ENCODE measurements around the gene LTBP2.

Gene LTBP2

DNA sequence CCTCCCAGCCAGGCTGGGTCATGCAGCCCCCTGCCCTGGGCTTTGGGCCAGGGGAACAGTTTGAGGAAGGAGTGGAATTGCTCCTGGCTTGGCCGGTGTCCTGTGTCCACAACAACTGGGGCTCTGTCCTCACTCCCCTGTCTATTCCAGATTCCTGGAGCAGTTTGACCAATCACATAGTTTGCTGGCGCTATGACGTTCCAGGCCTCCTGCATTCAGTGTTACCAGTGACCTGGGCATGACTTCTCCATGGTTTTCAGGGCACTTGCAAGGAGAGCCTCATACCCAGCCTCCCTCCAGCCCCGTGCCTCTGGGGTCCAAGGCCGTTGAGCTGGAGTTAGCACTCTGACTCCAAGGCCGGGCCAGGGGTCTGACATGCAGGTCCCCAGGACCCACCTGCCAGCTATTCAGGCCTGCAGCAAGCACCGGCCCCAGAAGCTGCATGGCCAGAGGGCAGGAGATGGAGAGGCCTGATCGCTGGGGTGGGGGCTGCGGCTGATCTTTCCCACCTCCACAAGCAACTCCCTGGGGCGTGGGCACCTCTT, 84.2 kb downstream of the LTBP2 start:
- TF ChIP-seq GABPA (IDR thresholded peaks at IDR 0.05; ENCODE audit: low read depth) (no peak), SPI1 (IDR thresholded peaks at IDR 0.05; ENCODE audit: borderline replicate concordance, low read depth) (no peak), POLR2AphosphoS5 (IDR thresholded peaks at IDR 0.05; ENCODE audit: low read depth) (no peak)
- TF ChIP-seq, protein P1, sequence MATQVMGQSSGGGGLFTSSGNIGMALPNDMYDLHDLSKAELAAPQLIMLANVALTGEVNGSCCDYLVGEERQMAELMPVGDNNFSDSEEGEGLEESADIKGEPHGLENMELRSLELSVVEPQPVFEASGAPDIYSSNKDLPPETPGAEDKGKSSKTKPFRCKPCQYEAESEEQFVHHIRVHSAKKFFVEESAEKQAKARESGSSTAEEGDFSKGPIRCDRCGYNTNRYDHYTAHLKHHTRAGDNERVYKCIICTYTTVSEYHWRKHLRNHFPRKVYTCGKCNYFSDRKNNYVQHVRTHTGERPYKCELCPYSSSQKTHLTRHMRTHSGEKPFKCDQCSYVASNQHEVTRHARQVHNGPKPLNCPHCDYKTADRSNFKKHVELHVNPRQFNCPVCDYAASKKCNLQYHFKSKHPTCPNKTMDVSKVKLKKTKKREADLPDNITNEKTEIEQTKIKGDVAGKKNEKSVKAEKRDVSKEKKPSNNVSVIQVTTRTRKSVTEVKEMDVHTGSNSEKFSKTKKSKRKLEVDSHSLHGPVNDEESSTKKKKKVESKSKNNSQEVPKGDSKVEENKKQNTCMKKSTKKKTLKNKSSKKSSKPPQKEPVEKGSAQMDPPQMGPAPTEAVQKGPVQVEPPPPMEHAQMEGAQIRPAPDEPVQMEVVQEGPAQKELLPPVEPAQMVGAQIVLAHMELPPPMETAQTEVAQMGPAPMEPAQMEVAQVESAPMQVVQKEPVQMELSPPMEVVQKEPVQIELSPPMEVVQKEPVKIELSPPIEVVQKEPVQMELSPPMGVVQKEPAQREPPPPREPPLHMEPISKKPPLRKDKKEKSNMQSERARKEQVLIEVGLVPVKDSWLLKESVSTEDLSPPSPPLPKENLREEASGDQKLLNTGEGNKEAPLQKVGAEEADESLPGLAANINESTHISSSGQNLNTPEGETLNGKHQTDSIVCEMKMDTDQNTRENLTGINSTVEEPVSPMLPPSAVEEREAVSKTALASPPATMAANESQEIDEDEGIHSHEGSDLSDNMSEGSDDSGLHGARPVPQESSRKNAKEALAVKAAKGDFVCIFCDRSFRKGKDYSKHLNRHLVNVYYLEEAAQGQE (IDR thresholded peaks at IDR 0.05; ENCODE audit: insufficient replicate concordance, low read depth), result no peak
- TF ChIP-seq, protein P2, sequence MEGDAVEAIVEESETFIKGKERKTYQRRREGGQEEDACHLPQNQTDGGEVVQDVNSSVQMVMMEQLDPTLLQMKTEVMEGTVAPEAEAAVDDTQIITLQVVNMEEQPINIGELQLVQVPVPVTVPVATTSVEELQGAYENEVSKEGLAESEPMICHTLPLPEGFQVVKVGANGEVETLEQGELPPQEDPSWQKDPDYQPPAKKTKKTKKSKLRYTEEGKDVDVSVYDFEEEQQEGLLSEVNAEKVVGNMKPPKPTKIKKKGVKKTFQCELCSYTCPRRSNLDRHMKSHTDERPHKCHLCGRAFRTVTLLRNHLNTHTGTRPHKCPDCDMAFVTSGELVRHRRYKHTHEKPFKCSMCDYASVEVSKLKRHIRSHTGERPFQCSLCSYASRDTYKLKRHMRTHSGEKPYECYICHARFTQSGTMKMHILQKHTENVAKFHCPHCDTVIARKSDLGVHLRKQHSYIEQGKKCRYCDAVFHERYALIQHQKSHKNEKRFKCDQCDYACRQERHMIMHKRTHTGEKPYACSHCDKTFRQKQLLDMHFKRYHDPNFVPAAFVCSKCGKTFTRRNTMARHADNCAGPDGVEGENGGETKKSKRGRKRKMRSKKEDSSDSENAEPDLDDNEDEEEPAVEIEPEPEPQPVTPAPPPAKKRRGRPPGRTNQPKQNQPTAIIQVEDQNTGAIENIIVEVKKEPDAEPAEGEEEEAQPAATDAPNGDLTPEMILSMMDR (IDR thresholded peaks at IDR 0.05; ENCODE audit: insufficient read depth, low read length), result no peak
- Histone ChIP-seq H3K4me3 (replicated peaks; ENCODE audit: insufficient read depth, low read length) (no peak overlapping the region), H3K27ac (replicated peaks) (no peak overlapping the region), H3K27me3 (ENCODE audit: insufficient read depth, poor library complexity, severe bottlenecking) (no peaks in the 10 kb centered on the region)
- no peak for DNase-seq (ENCODE audit: low read depth in 1 of 2, low spot score in 1 of 2)

DNA sequence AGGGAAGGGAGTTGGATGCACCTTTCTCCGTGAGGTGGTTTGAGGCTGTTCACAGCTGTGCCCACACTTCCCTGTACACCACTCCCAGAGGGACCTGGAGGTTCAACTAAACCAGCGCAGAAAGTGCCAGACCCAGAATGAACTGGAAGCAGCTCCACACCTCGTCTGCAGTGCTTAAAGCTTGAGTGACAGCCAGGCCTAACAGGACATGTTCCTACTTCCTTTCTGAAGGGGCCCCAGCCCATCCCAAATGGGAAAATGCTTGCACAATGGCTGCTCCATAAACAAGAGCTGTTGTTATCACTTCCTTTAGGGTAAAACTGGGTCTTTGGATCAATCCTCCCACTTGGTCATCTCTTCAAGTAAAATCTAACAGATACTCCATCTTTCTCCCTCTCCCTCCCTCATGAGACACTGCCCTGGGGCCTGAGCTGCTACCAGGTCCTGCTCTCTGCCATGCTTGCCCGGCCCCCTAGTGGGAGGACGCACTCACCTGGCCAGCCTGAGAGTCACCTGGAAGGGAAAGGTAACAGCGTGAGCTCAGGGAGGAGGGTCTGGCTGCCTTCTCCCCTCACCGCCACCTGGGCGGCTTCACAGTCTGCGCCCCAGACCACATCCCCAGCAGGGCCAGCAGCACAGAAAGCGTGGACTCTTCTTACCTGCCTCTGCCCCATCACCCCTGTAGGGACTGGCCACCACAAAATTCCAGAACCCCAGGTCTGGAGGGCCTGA, 85.0 kb downstream of the LTBP2 start:
- DNase-seq (ENCODE audit: low read depth in 1 of 2, low spot score in 1 of 2), result no peak
- no peak overlapping the region for H3K27ac ChIP-seq (replicated peaks)
- TF ChIP-seq POLR2AphosphoS5 (IDR thresholded peaks at IDR 0.05; ENCODE audit: low read depth) (no peak), GABPA (IDR thresholded peaks at IDR 0.05; ENCODE audit: low read depth) (no peak), SPI1 (IDR thresholded peaks at IDR 0.05; ENCODE audit: borderline replicate concordance, low read depth) (no peak)
- TF ChIP-seq, protein P1 (IDR thresholded peaks at IDR 0.05; ENCODE audit: insufficient replicate concordance, low read depth), result no peak
- TF ChIP-seq, protein P2 (IDR thresholded peaks at IDR 0.05; ENCODE audit: insufficient read depth, low read length), result no peak
- no peaks in the 10 kb centered on the region for H3K27me3 ChIP-seq (ENCODE audit: insufficient read depth, poor library complexity, severe bottlenecking)
- H3K4me3 ChIP-seq (replicated peaks; ENCODE audit: insufficient read depth, low read length), result no peak overlapping the region

DNA sequence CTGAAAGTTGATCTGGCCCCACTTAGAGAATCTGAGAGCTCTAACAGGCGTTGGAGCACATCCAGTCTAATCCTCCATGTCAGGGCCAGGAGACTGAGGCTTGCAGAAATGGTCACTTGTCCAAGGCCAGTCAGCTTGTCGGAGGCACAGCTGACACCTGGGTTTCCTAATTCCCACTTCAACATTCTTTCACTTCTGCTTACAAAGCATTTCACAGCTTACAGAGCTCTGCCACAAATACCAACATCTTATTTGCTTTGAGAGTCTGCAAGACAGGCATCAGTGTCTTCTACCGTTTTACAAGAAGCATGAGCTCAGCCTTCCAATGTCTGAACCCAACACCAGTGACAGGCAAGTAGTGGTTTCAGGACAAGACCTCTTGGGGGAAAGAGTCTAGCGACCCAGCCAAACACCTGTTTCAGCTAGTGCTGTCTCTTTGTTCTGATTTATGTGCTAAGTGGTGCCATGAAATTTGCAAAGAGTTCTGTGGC, 86.6 kb downstream of the LTBP2 start:
- no peak overlapping the region for H3K27ac ChIP-seq (replicated peaks)
- TF ChIP-seq GABPA (IDR thresholded peaks at IDR 0.05; ENCODE audit: low read depth) (no peak), POLR2AphosphoS5 (IDR thresholded peaks at IDR 0.05; ENCODE audit: low read depth) (no peak), SPI1 (IDR thresholded peaks at IDR 0.05; ENCODE audit: borderline replicate concordance, low read depth) (no peak)
- TF ChIP-seq, protein P1 (IDR thresholded peaks at IDR 0.05; ENCODE audit: insufficient replicate concordance, low read depth), result no peak
- TF ChIP-seq, protein P2 (IDR thresholded peaks at IDR 0.05; ENCODE audit: insufficient read depth, low read length), result no peak
- no peaks in the 10 kb centered on the region for H3K27me3 ChIP-seq (ENCODE audit: insufficient read depth, poor library complexity, severe bottlenecking)
- no peak for DNase-seq (ENCODE audit: low read depth in 1 of 2, low spot score in 1 of 2)
- H3K4me3 ChIP-seq (replicated peaks; ENCODE audit: insufficient read depth, low read length), result no peak overlapping the region
